Neural cell (in vitro differentiated cells): ENCODE results near the gene PHF2.

Experiments
- CTCF ChIP-seq: fragments of 450-650 bp; IDR thresholded peaks from 2 replicates; pipeline ENCODE4 v1.5.1; 2014; ENCODE audit warnings: antibody characterized with exemption, mild to moderate bottlenecking, moderate library complexity; ENCODE audit not compliant: poor library complexity, severe bottlenecking
- EP300 ChIP-seq: fragments of 450-650 bp; conservative IDR thresholded peaks from 2 replicates; pipeline ENCODE4 v1.6.1; 2014; ENCODE audit warnings: antibody characterized with exemption, mild to moderate bottlenecking, moderate library complexity; ENCODE audit not compliant: poor library complexity, severe bottlenecking
- EZH2 ChIP-seq: fragments of 200-600, 300-800 bp; shearing (Covaris generic), sonication (generic); IDR thresholded peaks from 2 replicates; pipeline ENCODE4 v1.6.1; 2014; ENCODE audit warnings: antibody characterized with exemption, low read length, borderline replicate concordance, mild to moderate bottlenecking; ENCODE audit not compliant: insufficient read depth, poor library complexity, severe bottlenecking
- TAF1 ChIP-seq: IDR thresholded peaks from 2 replicates; pipeline ENCODE4 v1.6.1; 2012; ENCODE audit warnings: low read depth

DNA sequence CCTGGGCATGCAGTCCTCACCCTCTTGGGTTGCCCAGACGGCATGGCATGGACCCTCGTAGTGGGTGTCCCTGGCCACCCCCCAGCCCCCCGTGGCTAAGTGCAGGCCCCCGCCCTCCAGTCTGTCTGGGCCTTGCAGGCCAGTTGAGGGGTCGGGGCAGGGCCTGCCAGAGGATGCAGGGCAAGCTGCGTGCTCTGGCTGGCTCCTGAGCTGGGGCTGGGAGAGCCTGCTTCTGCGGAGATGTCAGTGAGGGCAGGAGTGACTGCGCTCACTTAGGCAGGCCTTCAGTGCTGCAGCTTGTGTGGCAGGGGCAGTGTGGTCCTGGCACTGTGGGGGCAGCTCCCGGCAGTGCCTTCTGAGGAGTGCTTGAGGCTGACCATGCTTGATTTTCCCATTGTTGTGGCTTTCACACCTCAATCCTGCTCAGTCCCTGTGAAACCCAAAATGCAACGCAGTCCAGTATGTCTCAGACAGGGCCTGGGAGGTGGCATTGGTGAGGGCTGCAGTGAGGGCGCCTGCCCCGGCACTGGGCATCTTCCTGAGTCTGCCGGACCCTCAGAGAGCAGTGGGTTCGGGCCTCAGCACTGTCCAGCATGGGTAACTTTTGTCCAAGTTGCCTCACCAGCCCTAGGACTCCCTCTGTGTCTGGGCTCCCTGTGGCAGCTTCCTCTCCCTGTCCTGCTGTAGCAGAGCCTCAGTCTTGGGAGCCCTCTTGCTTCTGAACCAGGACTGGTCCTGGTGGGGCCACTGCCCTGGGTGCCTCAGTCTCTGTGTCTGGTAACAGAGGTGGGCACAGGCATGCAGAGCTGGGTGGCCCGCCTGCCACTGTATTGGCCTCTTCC lies 93.0 kb downstream of the PHF2 start:
- no peak for TF ChIP-seq TAF1
- TF ChIP-seq EP300 = no peak
- no peak for TF ChIP-seq CTCF
- TF ChIP-seq EZH2 = no peak
